ENCODE results near the gene FAM227B. TPM values are rescaled to one million over a fixed set of nuclear protein-coding genes. Genes with fewer than 3 reads are reported as not detected.

The FAM227B gene
- total RNA-seq, 1 donor from 2014 or later, result 2.1 TPM

GRCh38 chr15:49423021-49423420 is 197.6 kb downstream of the FAM227B start, which contains the start of gene FGF7:
FGF7 (plus strand) TSS chr15:49423242; CDS start chr15:49424298, 1,056 bp downstream.
- no peak for FAIRE-seq
- no peaks in the 10 kb centered on the region for H3K36me3 ChIP-seq (ENCODE audit: control insufficient read depth, insufficient read depth, low read length)
- no peak for DNase-seq (ENCODE audit: low read depth)
- no peak within 1 kb of the TSS for H3K4me3 ChIP-seq (ENCODE audit: low read depth, low read length)
- H3K27me3 ChIP-seq (ENCODE audit: control insufficient read depth, insufficient read depth, low read length), result no peaks in the 10 kb centered on the region
- TF ChIP-seq CTCF (IDR thresholded peaks at IDR 0.05; ENCODE audit: insufficient read depth, low read length, severe bottlenecking), result no peak

- DNase-seq (ENCODE audit: low read depth), result peak; percentile 52
- TF ChIP-seq CTCF (IDR thresholded peaks at IDR 0.05; ENCODE audit: insufficient read depth, low read length, severe bottlenecking), result peak; percentile 55
- no peak for FAIRE-seq
- Histone ChIP-seq H3K4me3 (ENCODE audit: low read depth, low read length) (no peak overlapping the region), H3K27me3 (ENCODE audit: control insufficient read depth, insufficient read depth, low read length) (no peaks in the 10 kb centered on the region), H3K36me3 (ENCODE audit: control insufficient read depth, insufficient read depth, low read length) (no peaks in the 10 kb centered on the region)
These were observed 198.6 kb downstream of the FAM227B start for GRCh38 chr15:49421991-49422390.

GRCh38 chr15:49418811-49419210 is 201.8 kb downstream of the FAM227B start:
- H3K36me3 ChIP-seq (ENCODE audit: control insufficient read depth, insufficient read depth, low read length), result no peaks in the 10 kb centered on the region
- no peak for TF ChIP-seq CTCF (IDR thresholded peaks at IDR 0.05; ENCODE audit: insufficient read depth, low read length, severe bottlenecking)
- no peak overlapping the region for H3K4me3 ChIP-seq (ENCODE audit: low read depth, low read length)
- FAIRE-seq (no peak), DNase-seq (ENCODE audit: low read depth) (no peak)
- H3K27me3 ChIP-seq (ENCODE audit: control insufficient read depth, insufficient read depth, low read length), result no peaks in the 10 kb centered on the region

- Histone ChIP-seq H3K27me3 (ENCODE audit: control insufficient read depth, insufficient read depth, low read length) (no peaks in the 10 kb centered on the region), H3K4me3 (ENCODE audit: low read depth, low read length) (no peak overlapping the region), H3K36me3 (ENCODE audit: control insufficient read depth, insufficient read depth, low read length) (no peaks in the 10 kb centered on the region)
- no peak for TF ChIP-seq CTCF (IDR thresholded peaks at IDR 0.05; ENCODE audit: insufficient read depth, low read length, severe bottlenecking)
- peak; percentile 85 for DNase-seq (ENCODE audit: low read depth)
- FAIRE-seq, result no peak
These were observed 205.0 kb downstream of the FAM227B start for GRCh38 chr15:49415638-49416037.

- no peak for DNase-seq (ENCODE audit: low read depth)
These were observed 205.5 kb downstream of the FAM227B start for GRCh38 chr15:49415149-49415548.

More at GRCh38 chr15:49415149-49415548, 205.5 kb downstream of the FAM227B start:
- FAIRE-seq, result no peak
- Histone ChIP-seq H3K4me3 (ENCODE audit: low read depth, low read length) (no peak overlapping the region), H3K36me3 (ENCODE audit: control insufficient read depth, insufficient read depth, low read length) (no peaks in the 10 kb centered on the region), H3K27me3 (ENCODE audit: control insufficient read depth, insufficient read depth, low read length) (no peaks in the 10 kb centered on the region)
- TF ChIP-seq CTCF (IDR thresholded peaks at IDR 0.05; ENCODE audit: insufficient read depth, low read length, severe bottlenecking), result no peak
